MM.1S (cell line): Measurements from ENCODE around the gene IL3.

Source experiments
- CTCF ChIP-seq: fragments of 300-600 bp; sonication (generic); IDR thresholded peaks from 2 replicates; pipeline ENCODE4 v1.5.1; 2016; ENCODE audit warnings: antibody characterized with exemption, low read length, mixed read lengths
- EZH2 ChIP-seq: fragments of 300-600 bp; sonication (generic); optimal IDR thresholded peaks from 2 replicates; pipeline ENCODE3; 2017; ENCODE audit warnings: low read depth, mild to moderate bottlenecking, antibody characterized with exemption, low read length, mixed read lengths
- EZH2phosphoT487 ChIP-seq: fragments of 300-600 bp; sonication (generic); IDR thresholded peaks from 2 replicates; pipeline ENCODE4 v1.6.1; 2018; ENCODE audit warnings: antibody characterized with exemption, low read length

- TF ChIP-seq EZH2, result no peak
- TF ChIP-seq CTCF, result no peak
- TF ChIP-seq EZH2phosphoT487, result no peak
Observed at GRCh38 chr5:132055808-132056609, 4.4 kb upstream of the IL3 start.
